ENCODE results near the gene PCMT1.
"Not testable (repeated sequence)": the region's sequence is repeated elsewhere in the genome, so short reads cannot be mapped to it uniquely, and the experiment has no call there.

Gene PCMT1

DNA sequence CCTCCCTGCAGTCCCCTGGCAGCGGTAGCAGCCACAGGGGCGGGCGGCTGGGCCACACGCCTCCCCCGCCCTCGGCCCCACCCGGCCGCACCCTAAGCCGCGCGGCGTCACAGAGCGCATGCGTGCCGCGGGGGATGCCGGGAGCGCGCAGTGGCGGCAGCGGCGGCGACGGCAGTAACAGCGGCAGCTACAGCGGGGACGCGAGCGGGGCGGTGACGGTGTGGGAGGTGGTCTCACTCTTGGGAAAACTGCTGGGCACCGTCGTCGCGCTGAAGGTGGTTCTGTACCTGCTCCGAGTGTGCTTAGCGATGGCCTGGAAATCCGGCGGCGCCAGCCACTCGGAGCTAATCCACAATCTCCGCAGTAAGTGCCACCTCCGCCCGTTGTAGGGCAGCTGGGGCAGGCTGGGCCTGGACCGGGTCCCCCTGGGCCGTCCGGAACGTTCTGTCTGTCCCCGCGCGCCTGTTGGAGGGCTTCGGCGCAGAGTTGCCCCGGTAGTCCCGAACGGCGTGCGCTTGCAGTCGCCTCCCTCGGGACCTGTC lies at the start of gene PCMT1:
TSS of gene PCMT1 (plus strand) at position 148 of the 542 bp plus-strand sequence. CDS start at position 309, 161 bp downstream.
- peak; percentile 91 for DNase-seq

DNA sequence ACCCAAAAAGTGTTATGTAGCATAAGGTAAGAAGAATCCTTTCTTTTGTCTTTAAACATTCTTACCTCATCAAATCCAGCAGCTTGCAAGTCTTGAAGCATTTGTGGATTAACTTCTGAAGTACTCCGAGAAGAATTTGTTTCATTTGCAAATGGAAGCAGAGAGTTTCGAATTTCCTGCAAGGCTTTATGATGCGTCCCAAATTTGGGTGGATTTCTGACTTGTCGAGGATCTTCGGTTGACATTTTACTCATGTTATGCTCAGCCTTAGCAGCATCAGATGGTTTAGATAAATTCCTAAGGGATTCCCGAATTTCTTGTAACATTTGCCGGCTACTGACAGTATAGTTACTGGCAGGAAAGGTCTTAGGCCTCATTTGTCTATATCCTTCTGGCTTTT lies 47.8 kb upstream of the PCMT1 start:
- no peak for DNase-seq

- no peak for DNase-seq
Measured at GRCh38 chr6:149711711-149712110, 37.8 kb upstream of the PCMT1 start.

DNA sequence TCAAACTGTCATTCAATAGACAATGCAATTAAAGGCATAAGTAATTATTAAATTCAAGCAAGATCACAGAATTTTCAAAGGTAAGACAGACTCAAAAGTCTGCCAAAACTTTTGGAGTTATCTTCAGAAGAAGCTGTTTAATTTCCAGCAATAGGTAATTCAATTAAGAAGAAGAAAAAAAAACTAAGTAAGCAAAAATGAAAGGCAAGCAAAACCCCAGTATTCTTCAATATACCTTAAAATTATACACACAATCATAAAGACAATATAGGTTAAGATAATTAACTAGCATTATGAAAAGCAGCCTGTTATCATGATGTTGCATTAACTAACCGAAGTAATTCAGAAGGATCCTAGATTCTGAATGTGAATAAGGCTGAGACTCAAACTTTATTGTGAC lies 35.1 kb upstream of the PCMT1 start:
- DNase-seq = no peak

DNA sequence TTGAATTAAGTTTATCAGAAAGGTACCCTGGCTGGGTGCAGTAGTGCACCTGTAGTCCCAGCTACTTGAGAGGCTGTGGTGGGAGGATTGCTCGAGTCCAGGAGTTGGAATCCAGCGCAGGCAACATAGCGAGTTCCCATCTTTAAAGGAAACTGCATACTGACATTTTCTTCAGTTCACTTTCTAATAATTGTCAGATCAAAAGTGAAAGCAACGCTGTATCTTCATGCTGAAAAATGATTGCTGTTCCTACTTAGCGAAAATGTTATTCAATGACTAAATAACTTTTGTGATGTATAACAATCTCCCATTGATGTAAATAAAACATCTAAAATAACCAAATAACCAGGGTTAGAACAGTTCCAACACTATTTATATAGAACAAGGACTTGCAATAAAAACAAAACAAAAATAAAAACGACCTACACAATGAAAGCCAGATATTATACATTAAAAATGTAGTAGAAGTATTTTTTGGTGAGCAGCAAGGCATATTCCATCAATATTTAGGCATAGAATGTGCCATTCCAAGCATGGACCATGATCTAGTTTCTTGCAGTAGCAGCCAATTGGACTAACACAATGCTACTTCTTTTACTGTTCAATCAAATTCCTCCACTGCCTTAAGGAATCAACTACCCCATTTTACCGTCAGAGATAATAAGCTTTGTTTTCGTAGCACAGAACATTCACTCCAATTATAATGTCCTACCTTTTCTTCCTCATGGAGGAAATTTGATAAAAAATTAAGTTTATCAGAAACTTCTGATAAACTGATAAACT lies 33.2 kb upstream of the PCMT1 start:
- no peak for DNase-seq

GRCh38 chr6:149717255-149717587 lies 32.3 kb upstream of the PCMT1 start:
- DNase-seq = no peak

- peak; percentile 92 for DNase-seq
Measured at GRCh38 chr6:149717588-149718458, 31.7 kb upstream of the PCMT1 start, which contains the start of gene LATS1. LATS1 (minus strand) TSS chr6:149718101; CDS start chr6:149702126, 15,975 bp downstream.

GRCh38 chr6:149719531-149719930 lies 30.0 kb upstream of the PCMT1 start:
- DNase-seq = no peak

GRCh38 chr6:149723262-149723661 lies 26.3 kb upstream of the PCMT1 start:
- no peak for DNase-seq

DNA sequence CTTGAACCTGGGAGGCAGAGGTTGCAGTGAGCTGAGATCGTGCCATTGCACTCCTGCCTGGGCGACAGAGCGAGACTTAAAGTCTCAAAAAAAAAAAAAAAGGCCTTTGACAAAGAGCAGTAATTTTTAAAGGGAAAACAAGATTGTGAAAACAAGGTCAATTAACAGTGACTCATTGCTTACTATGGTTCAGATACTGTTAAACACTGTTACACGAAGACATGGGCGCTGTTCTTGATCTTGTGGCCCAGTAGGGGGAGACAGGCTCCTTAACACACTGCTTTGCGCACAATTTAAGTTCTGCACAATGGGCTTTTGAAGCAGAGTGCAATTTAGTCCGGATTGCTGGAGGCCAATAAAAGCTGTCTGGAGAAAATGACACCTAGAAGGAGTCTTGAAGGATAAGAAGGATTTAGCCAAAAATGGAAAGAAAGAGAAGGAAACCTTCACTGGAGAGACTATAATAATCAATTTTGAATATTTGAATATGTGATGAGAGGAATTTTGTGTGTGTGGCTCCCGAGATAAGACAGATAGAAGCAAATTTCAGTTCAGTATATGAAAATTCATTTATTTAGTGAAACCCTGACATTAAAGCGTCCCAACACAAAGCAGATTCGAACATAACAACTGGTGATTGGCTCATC lies 25.6 kb upstream of the PCMT1 start:
- DNase-seq = peak; percentile 34

DNA sequence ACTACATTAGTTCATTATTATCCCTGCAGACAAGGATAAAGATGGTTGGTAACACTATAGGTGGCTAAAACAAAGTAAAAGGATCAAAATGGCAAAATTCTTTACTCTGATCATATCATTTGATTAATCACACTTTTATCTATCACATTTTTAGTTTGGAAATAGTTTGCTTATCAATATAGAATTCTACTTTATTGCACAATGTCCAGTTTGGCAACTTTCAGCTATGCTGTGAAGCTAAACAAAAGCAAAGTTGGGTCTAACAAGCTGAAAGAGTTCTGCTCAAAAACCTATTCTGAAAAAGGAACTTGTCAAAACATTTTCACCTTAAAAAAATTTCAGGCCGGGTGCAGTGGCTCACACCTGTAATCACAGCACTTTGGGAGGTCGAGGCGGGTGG lies 23.8 kb upstream of the PCMT1 start:
- no peak for DNase-seq

- no peak for DNase-seq
Measured at GRCh38 chr6:149727793-149728498, 21.6 kb upstream of the PCMT1 start.

DNA sequence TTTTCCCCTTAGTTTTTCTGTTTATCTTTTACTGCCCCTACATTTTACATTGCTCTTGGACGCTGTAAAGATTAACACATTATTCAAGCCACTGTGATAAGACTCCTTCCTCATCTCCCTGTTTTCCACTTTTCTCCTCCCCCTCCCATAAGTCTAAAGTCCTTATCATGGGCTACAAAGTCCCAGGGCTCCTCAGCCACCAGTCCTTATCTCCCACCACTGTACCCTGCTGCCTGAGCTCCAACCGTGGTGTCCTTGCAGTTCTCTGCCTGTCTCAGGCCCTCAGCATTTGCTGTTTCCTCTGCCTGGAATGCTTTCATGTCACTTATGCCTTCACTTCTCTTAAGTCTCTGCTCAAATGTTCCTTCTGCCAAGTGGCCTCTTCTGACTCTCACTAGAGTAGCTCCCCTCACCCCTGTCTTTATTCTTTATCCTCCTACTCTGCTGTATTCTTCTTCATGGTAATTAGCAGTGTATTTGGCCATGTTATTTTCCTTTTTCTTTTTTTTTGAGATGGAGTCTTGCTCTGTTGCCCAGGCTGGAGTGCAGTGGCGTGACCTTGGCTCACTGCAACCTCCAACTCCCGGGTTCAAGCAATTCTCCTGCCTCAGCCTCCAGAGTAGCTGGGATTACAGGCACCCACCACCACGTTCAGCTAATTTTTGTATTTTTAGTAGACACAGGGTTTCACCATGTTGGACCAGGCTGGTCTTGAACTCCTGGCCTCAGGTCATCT lies 20.9 kb upstream of the PCMT1 start:
- DNase-seq = no peak

DNA sequence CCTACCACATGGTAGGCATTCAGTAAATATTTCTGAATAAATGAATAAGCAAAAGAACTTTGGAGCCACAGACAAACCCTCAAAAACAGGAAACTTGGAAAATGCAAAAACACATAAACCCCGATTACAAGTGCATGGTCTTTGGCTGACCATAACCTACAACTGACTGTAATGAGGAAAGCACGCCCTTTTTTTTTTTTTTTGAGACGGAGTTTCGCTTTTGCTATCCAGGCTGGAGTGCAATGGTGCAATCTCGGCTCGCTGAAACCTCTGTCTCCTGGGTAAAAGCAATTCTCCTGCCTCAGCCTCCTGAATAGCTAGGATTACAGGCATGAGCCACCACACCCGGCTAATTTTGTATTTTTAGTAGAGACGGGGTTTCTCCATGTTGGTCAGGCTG lies 19.7 kb upstream of the PCMT1 start:
- DNase-seq = no peak

- DNase-seq = no peak
Measured at GRCh38 chr6:149733089-149733720, 16.3 kb upstream of the PCMT1 start.

- DNase-seq = no peak
Measured at GRCh38 chr6:149734915-149735314, 14.6 kb upstream of the PCMT1 start.

GRCh38 chr6:149745252-149745651 lies 4.3 kb upstream of the PCMT1 start:
- not testable (repeated sequence) for DNase-seq

- peak; percentile 95 for DNase-seq
Measured at GRCh38 chr6:149746147-149746946, 3.2 kb upstream of the PCMT1 start, which contains the start of gene NUP43. NUP43 (minus strand) TSS chr6:149746529; CDS start chr6:149746495, 34 bp downstream.

- DNase-seq = not testable (repeated sequence)
Measured at GRCh38 chr6:149749082-149749593, 403 bp upstream of the PCMT1 start.

DNA sequence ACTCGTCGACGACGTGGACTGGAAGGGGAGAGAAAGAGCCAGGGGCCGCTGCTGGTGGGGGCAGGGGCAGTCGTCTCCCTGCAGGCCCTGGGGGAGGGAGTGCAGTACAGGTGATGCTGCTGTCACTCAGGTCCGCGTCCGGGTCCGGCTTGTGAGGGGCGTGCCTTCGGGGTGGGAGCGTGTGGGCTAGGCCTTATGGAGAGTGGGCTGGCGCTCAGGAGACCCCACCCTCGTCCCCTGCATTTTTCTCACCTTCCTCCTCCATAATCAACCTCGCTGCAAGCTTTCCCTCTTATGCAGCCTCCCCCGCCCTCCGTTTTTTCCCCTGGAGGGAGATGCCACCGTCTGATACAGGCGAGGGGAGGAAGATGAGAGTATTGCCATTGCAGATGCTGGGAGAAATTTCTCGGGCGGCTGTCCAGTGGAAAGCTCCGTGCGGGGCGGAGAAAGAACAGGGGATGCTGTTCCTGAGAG lies 632 bp downstream of the PCMT1 start:
- DNase-seq = peak; percentile 47
